Renal cortex interstitium (tissue), 11 donors: ENCODE measurements around the gene PRTFDC1. TPM values are rescaled to one million over a fixed set of nuclear protein-coding genes. Genes with fewer than 3 reads are reported as not detected.
"Not testable (repeated sequence)": the region's sequence is repeated elsewhere in the genome, so short reads cannot be mapped to it uniquely, and the experiment has no call there.

Source experiments
- DNase-seq, 11 donors: peaks; one replicate each; pipeline ENCODE4 v3.0.0-alpha.2; 2013; ENCODE audit warnings: low read depth in 9 of 11, low spot score in 4 of 11; ENCODE audit errors: extremely low read depth in 1 of 11
- polyA plus RNA-seq, 3 donors: library from polyadenylated mRNA; unstranded; fragments of 120-200 nt; gene quantifications; one replicate each; pipeline ENCODE4 v1.2.1, GENCODE V29; 2013; ENCODE audit not compliant: insufficient read length in 3 of 3

PRTFDC1 gene
- polyA plus RNA-seq, 3 donors: 33.5 to 41.3 (median 38.8) TPM

DNA sequence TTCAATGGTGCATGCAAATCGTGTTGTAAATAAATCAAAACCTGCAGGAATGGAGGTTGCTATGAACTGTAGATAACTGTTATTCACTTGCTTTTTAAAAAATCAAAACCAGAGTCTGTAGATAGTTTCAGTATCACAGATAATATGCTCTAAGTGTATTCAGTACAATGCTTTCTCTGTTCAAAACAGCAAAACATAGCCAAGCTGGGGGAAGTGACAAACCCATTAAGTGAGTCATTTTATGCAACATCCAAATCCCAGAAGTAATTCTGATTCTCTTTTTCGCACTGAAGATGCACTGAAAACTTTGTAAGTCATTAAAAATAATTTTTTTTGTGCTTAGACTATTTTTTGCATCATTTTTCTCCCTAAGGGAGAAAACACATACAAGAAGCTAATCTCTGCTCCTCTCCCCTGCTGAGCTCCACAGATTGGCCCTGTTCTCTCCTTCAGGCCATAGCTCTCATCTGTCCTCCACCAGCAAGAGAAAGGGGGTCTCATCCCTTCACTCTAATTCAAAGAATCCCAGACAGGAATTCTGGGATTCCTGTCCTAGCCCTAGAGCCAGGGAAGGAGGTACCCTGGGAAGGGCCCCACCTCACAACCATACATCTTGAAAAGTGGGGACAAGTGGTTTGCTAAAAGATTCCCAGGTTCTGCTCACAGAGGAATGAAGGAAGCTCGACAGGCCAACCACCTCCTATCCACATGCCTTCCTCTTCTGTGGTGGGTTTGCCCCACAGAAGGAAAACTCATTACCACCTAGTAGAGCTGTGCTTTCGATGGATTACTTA is 4.9 kb downstream of the PRTFDC1 start:
- DNase-seq: no peak

DNA sequence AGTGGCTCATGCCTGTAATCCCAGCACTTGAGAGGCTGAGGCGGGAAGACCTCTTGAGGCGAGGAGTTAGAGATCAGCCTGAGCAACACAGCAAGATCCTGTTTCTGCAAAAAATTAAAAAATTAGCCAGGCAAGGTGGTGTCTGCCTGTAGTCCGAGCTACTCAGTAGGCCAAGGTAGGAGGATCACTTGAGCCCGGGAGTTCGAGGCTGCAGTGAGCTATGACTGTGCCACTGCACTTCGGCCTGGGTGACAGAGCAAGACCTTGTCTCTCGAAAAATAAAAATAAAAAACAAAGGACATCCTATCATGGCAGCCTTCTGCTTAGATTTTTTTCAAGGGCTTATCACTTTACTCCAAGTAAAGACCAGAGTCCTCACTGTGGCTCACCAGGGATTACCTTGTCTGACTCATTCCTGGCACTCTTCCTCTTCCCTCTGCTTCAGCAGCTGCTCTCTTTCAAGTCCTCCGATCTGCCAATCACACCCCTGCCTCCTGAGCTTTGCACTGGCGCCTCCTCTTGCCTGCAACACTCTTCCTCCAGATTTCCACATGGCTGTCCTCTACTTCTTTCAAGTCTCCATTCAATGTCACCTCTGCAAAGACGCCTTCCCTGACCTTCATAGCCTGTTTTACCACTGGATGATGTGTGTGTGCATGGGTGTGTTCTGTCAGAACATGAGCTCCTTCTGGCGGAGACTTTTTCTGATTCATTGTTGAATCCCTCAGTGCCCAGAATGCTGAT is 7.7 kb downstream of the PRTFDC1 start:
- DNase-seq: no peak

DNA sequence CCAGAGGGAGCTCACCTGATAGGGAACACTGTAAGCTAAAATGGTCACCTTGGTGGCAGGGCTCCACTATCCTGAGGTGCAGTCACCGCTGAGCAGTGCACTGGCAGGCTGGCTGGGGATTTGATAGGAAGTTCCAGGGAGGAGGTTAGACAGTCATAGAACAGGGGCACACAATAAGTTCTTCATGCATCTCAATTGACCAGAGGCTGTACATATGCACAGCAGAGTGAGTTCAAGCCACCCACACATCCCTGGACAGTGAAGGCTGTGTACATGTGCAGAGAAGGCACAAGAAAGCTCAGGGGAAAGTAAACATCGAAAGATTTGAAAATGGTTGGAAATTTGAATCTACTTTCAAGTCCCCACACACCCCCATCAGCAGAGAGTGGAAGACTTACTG is 13.9 kb downstream of the PRTFDC1 start:
- DNase-seq: no peak

DNA sequence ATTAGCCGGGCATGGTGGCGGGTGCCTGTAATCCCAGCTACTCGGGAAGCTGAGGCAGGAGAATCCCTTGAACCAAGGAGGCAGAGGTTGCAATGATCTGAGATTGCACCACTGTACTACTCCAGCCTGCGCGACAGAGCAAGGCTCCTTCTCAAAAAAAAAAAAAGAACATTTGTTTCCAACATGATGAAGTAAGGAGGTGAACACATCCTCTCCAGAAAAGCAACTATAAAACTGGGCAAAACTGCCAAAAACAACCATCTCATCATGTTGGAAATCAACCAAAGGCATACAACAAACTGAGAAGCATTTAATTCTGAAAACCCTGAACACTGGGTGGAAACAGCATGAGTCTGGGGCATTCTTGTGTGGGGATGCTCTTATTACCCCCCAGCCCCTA is 14.3 kb downstream of the PRTFDC1 start:
- DNase-seq: no peak

DNA sequence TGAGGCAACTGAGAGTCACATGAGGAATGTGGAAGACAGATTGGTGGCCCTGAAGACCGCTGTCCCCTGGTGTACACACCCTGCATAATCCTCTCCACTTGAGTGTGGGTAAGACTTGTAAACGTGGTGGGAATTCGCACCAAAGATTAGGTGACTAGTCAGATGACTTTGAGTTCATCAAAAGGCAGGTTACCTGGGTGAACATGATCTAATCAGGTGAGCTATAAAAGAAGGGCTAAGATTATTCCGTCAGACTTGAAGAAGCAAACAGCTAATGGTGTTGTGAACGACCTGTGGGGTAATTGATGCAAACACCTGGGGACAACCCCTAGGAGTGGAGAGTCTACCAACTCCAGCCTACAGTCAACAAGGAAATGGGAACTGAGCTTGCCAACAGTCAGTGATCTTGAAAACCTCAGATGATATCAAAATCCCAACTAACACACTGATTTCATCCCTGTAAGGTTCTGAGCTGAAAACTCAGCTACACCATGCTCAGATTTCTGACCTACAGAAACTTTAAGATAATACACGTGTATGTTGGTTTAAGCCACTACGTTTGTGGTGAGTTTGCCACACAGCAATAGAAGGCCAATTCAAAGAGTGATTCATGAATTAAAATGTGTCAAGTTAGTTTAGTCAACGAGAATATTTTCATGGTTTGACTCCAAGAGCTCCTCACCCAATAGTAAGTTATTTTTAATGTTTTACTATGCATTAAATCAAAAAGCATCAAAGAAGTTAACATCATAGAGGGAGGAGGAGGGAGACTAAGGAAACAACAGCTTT is 16.7 kb downstream of the PRTFDC1 start:
- DNase-seq: no peak

DNA sequence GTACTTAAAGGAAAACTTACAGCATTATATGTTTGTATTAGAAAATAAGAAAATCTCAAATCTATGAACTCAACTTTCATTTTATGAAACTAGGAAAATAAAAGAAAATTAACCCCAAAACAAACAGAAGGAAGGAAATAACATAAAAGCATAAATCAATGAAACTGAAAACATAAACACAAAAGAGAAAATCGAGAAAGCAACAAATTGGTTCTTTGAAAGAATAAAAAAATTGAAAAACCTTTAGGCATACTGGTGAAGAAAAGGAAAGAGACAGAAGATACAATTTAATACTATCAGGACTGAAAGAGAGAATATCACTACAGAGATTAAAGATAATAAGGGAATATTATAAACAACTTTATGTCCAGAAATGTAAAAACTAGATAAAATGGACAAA is 21.2 kb downstream of the PRTFDC1 start:
- DNase-seq: no peak

DNA sequence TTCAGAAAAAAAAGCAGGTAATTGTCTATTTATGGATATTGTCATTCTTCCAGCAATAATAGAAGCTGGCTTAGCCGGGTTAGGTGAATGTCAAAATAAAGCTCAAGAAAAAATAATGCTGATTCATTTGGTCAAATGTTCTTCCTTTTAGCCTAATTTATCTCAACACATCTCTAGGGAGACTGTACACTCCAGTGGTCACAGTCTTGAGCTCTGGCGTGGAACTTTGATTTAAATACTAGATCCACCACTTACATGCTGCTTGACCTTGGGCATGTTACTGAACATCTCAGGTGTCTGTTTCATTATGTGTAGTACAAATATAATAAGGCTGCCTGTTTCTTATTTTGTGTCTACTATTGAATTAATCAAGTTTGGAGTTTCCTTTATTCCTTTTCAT is 22.0 kb downstream of the PRTFDC1 start:
- DNase-seq: peak in 1 of 11 donors; percentile 25

DNA sequence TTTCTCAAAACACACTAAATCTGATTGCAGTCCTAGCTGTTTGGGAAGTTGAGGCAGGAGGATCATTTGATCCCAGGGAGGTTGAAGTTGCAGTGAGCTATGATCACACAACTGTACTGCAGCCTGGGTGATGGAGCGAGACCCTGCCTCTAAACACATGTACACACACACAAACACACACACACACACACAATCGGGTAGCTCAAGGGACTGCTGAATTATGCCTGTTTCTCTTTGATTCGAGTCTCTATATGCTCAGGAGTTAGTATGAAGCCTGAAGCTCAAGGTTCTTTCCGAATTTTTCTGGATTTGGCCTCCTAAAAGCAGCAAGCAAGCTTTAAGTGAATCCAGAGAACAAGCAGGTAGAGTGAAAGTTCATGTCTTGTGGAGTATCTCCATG is 22.5 kb downstream of the PRTFDC1 start:
- no peak for DNase-seq

DNA sequence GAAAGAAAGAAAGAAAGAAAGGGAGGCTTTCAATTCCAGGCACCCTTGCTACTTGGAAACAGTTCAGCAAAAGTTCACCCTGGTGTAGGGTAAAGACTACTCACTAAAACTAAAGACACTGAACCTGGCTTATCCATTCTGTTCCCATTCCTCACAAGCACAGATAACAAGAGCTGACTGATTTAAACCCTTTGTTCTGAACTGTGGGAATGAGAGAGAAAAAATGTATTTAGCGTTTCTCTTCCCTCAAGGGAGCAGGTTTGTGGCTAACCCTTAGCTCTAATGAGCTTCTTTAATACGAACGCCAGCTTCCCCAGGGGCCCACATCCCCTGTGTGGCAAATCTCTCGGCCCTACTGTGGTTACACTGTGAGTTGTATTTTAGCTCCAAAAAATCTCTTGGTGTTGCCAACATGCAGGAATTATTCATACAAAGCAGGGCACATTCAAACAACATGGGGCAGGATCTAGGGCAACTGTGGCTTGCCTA is 23.3 kb downstream of the PRTFDC1 start:
- DNase-seq: no peak

DNA sequence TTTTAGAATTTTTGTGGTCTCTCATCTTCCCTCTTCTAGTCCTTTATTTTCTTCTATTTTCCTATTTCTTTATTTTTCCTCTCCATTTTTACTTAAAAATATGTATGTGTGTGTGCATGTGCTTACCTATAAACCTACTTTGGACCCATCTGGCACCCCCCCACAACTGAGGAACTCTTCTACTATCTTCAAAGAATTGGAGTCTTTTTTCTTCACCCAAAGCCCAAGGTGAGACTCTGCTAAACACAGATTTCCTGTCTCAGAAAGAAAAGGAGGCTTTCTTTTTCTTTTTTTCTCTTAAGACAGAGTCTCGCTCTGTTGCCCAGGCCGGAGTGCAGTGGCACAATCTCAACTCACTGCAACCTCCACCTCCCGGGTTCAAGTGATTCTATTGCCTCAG is 24.2 kb downstream of the PRTFDC1 start:
- no peak for DNase-seq

DNA sequence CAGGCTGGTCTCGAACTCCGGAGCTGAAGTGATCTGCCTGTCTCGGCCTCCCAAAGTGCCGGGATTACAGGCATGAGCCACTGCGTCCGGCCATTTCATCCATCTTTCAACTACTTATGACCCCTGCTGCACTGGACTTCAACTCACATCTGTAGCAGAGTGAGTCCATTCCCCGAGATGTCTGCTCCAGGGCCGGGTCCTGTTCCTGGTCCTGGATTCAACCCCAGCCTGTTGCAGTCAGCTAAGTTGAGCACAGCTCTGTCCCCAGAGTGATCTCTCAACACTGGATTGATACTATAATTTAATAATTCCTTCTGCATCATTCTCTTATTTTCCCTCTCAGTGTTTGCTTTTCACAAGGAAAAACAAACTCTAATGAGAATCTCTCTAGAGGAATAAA is 25.8 kb downstream of the PRTFDC1 start:
- DNase-seq: no peak

DNA sequence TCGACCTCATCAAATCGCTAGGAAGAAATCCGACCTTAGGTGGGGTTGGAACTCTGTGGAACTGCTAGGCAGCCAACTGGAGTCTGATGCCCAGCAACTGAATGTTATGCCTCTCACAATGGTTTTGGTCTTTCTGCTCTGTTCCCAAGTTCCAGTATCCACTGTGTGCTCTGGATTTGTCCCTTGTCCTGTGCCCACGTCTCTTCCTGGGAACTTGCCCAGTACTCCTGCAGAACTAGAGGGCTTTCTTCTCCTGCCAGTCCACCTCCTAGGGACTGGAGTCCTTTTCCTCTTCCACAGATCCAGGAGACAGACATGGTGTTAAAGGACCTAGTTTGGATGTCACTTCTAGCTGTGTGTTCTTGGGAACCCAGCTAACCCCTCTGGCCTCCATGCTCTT is 26.6 kb downstream of the PRTFDC1 start:
- no peak for DNase-seq

DNA sequence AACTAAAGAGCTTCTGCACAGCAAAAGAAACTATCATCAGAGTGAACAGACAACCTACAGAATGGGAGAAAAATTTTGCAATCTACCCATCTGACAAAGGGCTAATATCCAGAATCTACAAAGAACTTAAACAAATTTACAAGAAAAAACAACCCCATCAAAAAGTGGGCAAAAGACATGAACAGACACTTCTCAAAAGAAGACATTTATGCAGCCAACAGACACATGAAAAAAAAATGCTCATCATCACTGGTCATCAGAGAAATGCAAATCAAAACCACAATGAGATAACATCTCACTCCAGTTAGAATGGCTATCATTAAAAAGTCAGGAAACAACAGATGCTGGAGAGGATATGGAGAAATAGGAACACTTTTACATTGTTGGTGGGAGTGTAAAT is 27.9 kb downstream of the PRTFDC1 start:
- not testable (repeated sequence) for DNase-seq

DNA sequence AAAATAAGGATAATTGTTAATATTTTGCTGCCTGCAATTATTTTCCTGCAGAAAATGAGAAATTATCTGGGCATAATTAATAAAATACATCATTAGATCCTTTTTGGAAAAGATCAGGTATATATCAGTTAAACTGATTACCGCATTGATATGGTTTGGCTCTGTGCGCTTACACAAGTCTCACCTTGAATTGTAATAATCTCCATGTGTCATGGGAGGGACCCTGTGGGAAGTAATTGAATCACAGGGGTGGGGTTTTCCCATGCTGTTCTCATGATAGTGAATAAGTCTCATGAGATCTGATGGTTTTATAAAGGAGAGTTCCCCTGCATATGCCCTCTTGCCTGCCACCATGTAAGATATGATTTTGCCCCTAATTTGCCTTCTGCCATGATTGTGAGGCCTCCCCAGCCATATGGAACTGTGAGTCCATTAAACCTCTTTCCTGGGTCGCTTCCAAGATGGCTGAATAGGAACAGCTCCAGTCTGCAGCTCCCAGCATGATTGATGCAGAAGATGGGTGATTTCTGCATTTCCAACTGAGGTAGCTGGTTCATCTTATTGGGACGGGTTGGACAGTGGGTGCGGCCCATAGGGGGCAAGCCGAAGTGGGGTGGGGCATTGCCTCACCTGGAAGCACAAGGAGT is 30.1 kb downstream of the PRTFDC1 start:
- DNase-seq: not testable (repeated sequence)

DNA sequence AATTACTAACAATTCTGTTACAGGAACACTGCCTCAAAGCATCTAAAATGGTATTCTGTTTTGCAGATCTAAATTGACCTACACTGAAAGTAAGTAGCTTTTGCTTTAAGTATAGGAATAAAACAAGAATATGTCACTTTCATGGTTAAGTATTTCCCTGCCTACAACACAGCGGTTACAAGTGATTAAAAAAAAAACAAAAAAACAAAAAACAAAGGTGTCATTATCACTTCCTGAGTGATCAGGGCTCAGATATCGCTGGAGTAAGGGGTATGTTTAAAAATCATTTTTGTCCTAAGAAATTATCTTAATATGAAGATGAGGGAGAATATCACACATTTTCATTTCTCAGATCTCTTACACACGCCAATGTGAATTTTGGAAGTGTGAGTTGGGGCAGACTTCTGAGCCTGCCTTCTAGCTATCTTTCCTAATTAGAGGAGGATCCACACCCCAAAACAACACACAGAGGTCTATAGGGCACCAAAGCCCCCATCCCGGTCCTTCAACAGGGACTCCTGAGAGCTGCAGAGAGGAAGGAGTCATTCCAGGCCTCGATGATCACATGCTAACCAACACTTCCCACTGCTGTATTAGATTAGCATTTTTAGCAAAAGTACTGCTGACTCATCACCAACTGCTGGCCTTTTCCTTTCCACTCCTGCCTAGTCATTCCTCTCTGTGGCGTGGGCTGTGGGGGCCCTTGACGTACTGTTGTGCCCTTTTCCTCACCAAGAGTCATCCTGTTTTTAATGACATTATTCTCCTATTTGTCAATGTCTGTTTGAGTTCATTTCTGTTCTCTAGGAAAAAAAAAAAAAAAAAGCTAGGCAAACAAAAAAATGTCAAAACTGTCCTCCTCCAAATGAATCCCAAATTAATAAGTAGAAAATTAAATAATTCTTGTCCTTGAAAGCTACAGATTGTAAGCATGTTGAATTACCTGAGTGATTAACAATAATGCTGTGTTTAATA is 31.2 kb downstream of the PRTFDC1 start:
- peak in 4 of 11 donors; percentile 22 to 33 (median 32) for DNase-seq

DNA sequence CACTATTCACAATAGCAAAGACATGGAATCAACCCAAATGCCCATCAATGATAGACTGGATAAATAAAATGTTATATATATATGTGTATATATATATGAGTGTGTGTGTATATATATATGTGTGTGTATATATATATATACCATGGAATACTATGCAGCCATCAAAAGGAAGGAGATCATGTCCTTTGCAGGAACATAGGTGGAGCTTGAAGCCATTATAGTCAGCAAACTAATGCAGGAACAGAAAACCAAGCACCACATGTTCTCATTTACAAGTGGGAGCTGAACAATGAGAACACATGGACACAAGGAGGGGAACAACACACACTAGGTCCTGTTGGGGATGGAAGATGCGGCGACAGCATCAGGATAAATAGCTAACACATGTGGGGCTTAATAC is 32.2 kb downstream of the PRTFDC1 start:
- not testable (repeated sequence) for DNase-seq

DNA sequence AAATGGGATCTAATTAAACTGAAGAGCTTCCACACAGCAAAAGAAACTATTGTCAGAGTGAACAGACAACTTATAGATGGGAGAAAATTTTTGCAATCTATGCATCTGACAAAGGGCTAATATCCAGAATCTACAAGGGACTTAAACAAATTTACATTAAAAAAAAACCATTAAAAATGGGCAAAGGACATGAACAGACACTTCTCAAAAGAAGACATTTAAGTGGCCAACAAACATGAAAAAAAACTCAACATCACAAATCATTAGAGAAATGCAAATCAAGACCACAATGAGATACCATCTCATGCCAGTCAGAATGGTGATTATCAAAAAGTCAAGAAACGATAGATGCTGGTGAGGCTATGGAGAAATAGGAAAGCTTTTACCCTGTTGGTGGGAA is 32.8 kb downstream of the PRTFDC1 start:
- DNase-seq: not testable (repeated sequence)

DNA sequence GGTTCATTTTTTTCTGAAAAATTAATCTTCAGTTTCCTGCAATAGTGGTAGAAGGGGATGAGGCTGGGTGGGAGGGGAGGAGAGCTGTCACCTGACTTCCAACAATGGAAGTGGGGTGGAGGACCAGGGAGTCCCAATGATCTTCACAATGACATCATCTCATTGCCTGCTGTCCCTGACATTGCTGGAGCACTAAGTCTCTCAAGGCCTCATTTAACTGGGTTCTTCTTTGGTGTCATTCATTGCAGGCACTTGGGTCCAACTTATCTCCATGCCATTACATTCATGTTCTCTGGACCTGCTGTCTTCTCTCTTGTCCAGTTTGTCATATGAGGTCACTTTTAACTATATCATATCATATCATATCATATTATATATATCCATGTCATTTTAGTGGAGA is 34.4 kb downstream of the PRTFDC1 start:
- DNase-seq: no peak
